Neural progenitor cell (in vitro differentiated cells): ENCODE data around the gene FIGLA.

Experiments used
- CTCF ChIP-seq: fragments of 200-600 bp; sonication (generic); IDR thresholded peaks from 2 replicates; pipeline ENCODE4 v1.5.1; 2017; ENCODE audit warnings: antibody characterized with exemption, mild to moderate bottlenecking
- EZH2 ChIP-seq: fragments of 200-600 bp; sonication (generic); IDR thresholded peaks from 2 replicates; pipeline ENCODE4 v1.6.1; 2017; ENCODE audit warnings: antibody characterized with exemption, mild to moderate bottlenecking, moderate library complexity

GRCh38 chr2:70767079-70767698, 23.3 kb downstream of the FIGLA start:
- TF ChIP-seq CTCF, result no peak
- no peak for TF ChIP-seq EZH2
